ENCODE data around the gene TAF8. TPM values are rescaled to one million over a fixed set of nuclear protein-coding genes. Genes with fewer than 3 reads are reported as not detected.

Gene TAF8
- total and polyA plus RNA-seq, 8 donors, result 3.8 to 24.6 (median 12.6) TPM

DNA sequence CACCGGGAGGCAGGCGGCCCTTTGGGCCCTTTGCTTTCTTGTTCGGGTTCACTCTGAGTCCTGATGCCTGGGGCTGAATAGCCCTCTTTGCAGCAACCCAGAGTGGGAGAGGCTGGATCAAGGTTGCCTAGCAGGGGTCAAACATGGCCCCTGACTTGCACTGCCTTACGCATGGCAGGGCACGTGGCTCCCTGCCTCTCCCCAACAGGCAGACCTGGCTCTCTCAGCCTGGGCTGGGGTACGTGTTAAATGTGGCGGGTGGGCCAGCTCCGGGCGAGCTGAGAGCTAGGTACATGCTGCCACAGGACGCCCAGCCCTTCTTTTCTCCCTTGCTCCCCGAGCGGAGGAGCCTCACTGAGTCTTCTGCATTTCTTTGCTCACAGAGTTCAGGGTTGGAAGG is 84.8 kb downstream of the TAF8 start:
- Histone ChIP-seq H3K27ac (peak overlapping the region; percentile 25 to 98 (median 88)), H3K4me3 (no peak overlapping the region), H3K36me3 (peaks cover 0 to 10% (median 0%) of the 10 kb centered on the region in 4 donors), H3K9me3 (no peaks in the 10 kb centered on the region), H3K4me1 (peaks cover 32 to 57% (median 49%) of the 10 kb centered on the region in 4 donors), H3K27me3 (no peaks in the 10 kb centered on the region)
- intact Hi-C loops (cut with DNase I; ENCODE audit: low total_unique reads), result no loop called here
- 68 to 83% (median 74%) methylated on average over 11 to 12 of the region's 12 CpGs for WGBS, 5 donors
- TF ChIP-seq EP300 (IDR thresholded peaks at IDR 0.05) (no peak), POLR2AphosphoS5 (IDR thresholded peaks at IDR 0.05) (no peak), POLR2A (IDR thresholded peaks at IDR 0.05) (no peak)
- TF ChIP-seq, protein P1, sequence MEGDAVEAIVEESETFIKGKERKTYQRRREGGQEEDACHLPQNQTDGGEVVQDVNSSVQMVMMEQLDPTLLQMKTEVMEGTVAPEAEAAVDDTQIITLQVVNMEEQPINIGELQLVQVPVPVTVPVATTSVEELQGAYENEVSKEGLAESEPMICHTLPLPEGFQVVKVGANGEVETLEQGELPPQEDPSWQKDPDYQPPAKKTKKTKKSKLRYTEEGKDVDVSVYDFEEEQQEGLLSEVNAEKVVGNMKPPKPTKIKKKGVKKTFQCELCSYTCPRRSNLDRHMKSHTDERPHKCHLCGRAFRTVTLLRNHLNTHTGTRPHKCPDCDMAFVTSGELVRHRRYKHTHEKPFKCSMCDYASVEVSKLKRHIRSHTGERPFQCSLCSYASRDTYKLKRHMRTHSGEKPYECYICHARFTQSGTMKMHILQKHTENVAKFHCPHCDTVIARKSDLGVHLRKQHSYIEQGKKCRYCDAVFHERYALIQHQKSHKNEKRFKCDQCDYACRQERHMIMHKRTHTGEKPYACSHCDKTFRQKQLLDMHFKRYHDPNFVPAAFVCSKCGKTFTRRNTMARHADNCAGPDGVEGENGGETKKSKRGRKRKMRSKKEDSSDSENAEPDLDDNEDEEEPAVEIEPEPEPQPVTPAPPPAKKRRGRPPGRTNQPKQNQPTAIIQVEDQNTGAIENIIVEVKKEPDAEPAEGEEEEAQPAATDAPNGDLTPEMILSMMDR (IDR thresholded peaks at IDR 0.05), result no peak
- DNase-seq, result no peak

DNA sequence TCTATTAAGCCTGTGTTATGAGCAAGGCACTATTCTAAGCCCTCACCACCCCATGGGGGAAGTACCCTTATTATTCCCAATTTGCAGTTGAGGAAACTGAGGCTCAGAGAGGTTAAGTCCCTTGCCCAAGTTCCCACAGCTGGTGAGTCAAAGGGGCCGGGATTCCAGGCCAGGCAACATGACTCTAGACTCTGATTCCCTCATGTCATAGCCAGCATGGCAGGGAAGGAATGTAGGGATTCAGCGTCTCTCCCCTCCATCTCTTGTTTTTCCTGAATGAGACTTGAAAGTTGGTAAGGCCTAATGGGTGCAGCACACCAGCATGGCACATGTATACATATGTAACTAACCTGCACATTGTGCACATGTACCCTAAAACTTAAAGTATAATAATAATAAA is 85.4 kb downstream of the TAF8 start:
- H3K36me3 ChIP-seq, result peaks cover 0 to 10% (median 0%) of the 10 kb centered on the region in 4 donors
- intact Hi-C loops (cut with DNase I; ENCODE audit: low total_unique reads), result no loop called here

DNA sequence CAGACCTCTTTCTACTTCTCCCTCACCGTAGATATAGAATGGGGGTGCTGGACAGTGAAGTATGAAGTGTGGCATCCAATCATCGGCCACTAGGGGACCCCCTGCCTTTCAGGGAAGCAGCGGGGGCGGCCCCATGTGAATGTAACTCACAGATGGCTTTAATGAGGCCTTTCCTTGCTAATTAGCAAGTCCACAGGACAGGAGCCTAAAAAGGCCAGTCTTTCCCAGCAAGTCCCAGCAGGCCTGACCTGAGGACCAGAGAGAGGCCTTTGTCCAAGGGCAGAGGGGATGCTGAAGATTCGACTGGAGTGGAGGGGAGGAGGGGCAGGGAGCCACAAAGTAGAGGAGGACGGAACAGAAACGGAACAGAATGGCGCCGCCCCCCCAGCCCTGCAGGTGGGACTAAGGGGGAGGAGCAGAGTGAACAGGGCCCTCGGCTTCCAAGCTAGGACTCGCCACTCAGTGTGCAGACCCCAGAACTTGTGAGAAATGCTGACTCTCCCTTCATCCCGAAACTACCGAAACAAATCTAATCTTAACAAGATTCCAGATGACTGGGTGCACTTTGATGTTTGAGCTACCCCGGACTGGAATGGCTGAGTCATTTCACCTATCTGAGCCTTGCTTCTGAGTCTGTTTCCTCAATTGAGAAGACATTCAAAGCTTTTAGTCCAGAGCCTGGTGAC is 86.3 kb downstream of the TAF8 start:
- H3K27ac ChIP-seq, result peak overlapping the region; percentile 87 to 98 (median 89)
- DNase-seq, result peak; percentile 28 to 84
- peaks cover 28 to 50% (median 44%) of the 10 kb centered on the region in 4 donors for H3K4me1 ChIP-seq
- no peaks in the 10 kb centered on the region for H3K9me3 ChIP-seq
- H3K4me3 ChIP-seq, result peak overlapping the region in 3 of 4 donors; percentile 17 to 20 (median 19)
- WGBS, 5 donors, result 22 to 43% (median 36%) methylated on average over 14 of the region's 14 CpGs
- peaks cover 0 to 6% (median 1%) of the 10 kb centered on the region in 3 donors for H3K27me3 ChIP-seq
- intact Hi-C loops (cut with DNase I; ENCODE audit: low total_unique reads), result no loop called here
- TF ChIP-seq POLR2AphosphoS5 (IDR thresholded peaks at IDR 0.05), result peak in 1 of 3 donors; percentile 13
- TF ChIP-seq, protein P1 (IDR thresholded peaks at IDR 0.05), result no peak
- TF ChIP-seq EP300 (IDR thresholded peaks at IDR 0.05), result no peak
- TF ChIP-seq POLR2A (IDR thresholded peaks at IDR 0.05), result no peak
- peaks cover 0 to 10% (median 0%) of the 10 kb centered on the region in 4 donors for H3K36me3 ChIP-seq

More for the DNA sequence above, 85.4 kb downstream of the TAF8 start:
- DNase-seq, result no peak
- WGBS, 5 donors, result 53 to 78% (median 74%) methylated on average over 2 of the region's 2 CpGs
- Histone ChIP-seq H3K27ac (peak overlapping the region; percentile 65 to 98 (median 88)), H3K27me3 (no peaks in the 10 kb centered on the region), H3K9me3 (no peaks in the 10 kb centered on the region), H3K4me3 (no peak overlapping the region), H3K4me1 (peaks cover 28 to 59% (median 47%) of the 10 kb centered on the region in 4 donors)
- TF ChIP-seq EP300 (IDR thresholded peaks at IDR 0.05), result no peak

Small RNAs within 50 kb of the gene (small RNA-seq; reads per million reads assigned to genes)
- gene RNU6-761P, result 0 reads per million in 4 donors

Other genes with a start within 250 kb of the TAF8 start
- 10 to 100 TPM in 2 of 5 donors, 1 to 10 TPM in 3; 4.0 to 26.3 (median 5.7) TPM for gene USP49, start 155.1 kb upstream of the TAF8 start, total RNA-seq
- gene USP49, start 155.1 kb upstream of the TAF8 start, polyA plus RNA-seq, result 1 to 10 TPM in 1 of 3 donors, under 1 TPM in 2; 0.50 to 1.2 (median 0.58) TPM
- gene MED20, start 129.4 kb upstream of the TAF8 start, total RNA-seq, result 10 to 100 TPM in 4 of 5 donors, 1 to 10 TPM in 1; 1.2 to 34.4 (median 18.8) TPM
- gene MED20, start 129.4 kb upstream of the TAF8 start, polyA plus RNA-seq, result 1 to 10 TPM; 6.1 to 9.8 (median 7.2) TPM
- gene BYSL, start 129.0 kb upstream of the TAF8 start, total RNA-seq, result 10 to 100 TPM in 2 of 5 donors, 1 to 10 TPM in 2, not detected in 1; 1.8 to 65.2 (median 10.1) TPM
- gene BYSL, start 129.0 kb upstream of the TAF8 start, polyA plus RNA-seq, result 10 to 100 TPM in 2 of 3 donors, 1 to 10 TPM in 1; 8.6 to 11.9 (median 10.6) TPM
- 100 to 1,000 TPM in 2 of 5 donors, 10 to 100 TPM in 3; 40.6 to 193 (median 84.2) TPM for gene CCND3, start 108.7 kb upstream of the TAF8 start, total RNA-seq
- 10 to 100 TPM; 75.3 to 77.2 (median 75.9) TPM for gene CCND3, start 108.7 kb upstream of the TAF8 start, polyA plus RNA-seq
- 10 to 100 TPM; 27.4 to 81.7 (median 69.0) TPM for gene C6orf132, start 92.1 kb downstream of the TAF8 start, total RNA-seq
- gene C6orf132, start 92.1 kb downstream of the TAF8 start, polyA plus RNA-seq, result 10 to 100 TPM; 40.5 to 99.2 (median 86.6) TPM
- gene GUCA1A, start 122.8 kb downstream of the TAF8 start, total RNA-seq, result not detected
- under 1 TPM in 1 of 3 donors, not detected in 2; 0.10 TPM for gene GUCA1A, start 122.8 kb downstream of the TAF8 start, polyA plus RNA-seq
- under 1 TPM in 2 of 5 donors, not detected in 3; 0.55 to 0.58 TPM for gene GUCA1B, start 144.4 kb downstream of the TAF8 start, total RNA-seq
- gene GUCA1B, start 144.4 kb downstream of the TAF8 start, polyA plus RNA-seq, result under 1 TPM in 2 of 3 donors, not detected in 1; 0.45 to 0.92 TPM
- 10 to 100 TPM in 2 of 5 donors, 1 to 10 TPM in 3; 8.5 to 38.2 (median 9.9) TPM for gene MRPS10, start 167.3 kb downstream of the TAF8 start, total RNA-seq
- gene MRPS10, start 167.3 kb downstream of the TAF8 start, polyA plus RNA-seq, result 10 to 100 TPM; 20.6 to 28.1 (median 24.7) TPM

Measured in stomach (tissue), 9 donors.